GM19099 (cell line): Measurements from ENCODE around the gene OR1F1.

Experiments used
- POLR2A ChIP-seq: IDR thresholded peaks from 3 replicates; pipeline ENCODE4 v1.6.1; 2011; ENCODE audit warnings: low read depth; ENCODE audit not compliant: insufficient read length; ENCODE audit errors: extremely low read depth

The OR1F1 gene

GRCh38 chr16:3161235-3162018, 26.6 kb upstream of the OR1F1 start:
- TF ChIP-seq POLR2A = no peak

- no peak for TF ChIP-seq POLR2A
Observed at GRCh38 chr16:3164121-3164991, 23.6 kb upstream of the OR1F1 start.

- no peak for TF ChIP-seq POLR2A
Observed at GRCh38 chr16:3165111-3165822, 22.7 kb upstream of the OR1F1 start.

- TF ChIP-seq POLR2A = no peak
Observed at GRCh38 chr16:3166505-3166886, 21.5 kb upstream of the OR1F1 start.

GRCh38 chr16:3170440-3171180, 17.4 kb upstream of the OR1F1 start:
- TF ChIP-seq POLR2A = no peak

- TF ChIP-seq POLR2A = no peak
Observed at GRCh38 chr16:3171181-3171854, 16.7 kb upstream of the OR1F1 start.

GRCh38 chr16:3171855-3172593, 16.0 kb upstream of the OR1F1 start:
- TF ChIP-seq POLR2A = no peak

GRCh38 chr16:3173892-3174617, 13.9 kb upstream of the OR1F1 start:
- no peak for TF ChIP-seq POLR2A

- TF ChIP-seq POLR2A = no peak
Observed at GRCh38 chr16:3174618-3175148, 13.3 kb upstream of the OR1F1 start.

- no peak for TF ChIP-seq POLR2A
Observed at GRCh38 chr16:3175157-3176093, 12.6 kb upstream of the OR1F1 start.

GRCh38 chr16:3179651-3180050, 8.4 kb upstream of the OR1F1 start:
- TF ChIP-seq POLR2A = no peak
